ENCODE measurements around the gene GP1BA. TPM values are rescaled to one million over a fixed set of nuclear protein-coding genes. Genes with fewer than 3 reads are reported as not detected.

The GP1BA gene
- total RNA-seq, 1 donor from 2014 or later, result not detected

DNA sequence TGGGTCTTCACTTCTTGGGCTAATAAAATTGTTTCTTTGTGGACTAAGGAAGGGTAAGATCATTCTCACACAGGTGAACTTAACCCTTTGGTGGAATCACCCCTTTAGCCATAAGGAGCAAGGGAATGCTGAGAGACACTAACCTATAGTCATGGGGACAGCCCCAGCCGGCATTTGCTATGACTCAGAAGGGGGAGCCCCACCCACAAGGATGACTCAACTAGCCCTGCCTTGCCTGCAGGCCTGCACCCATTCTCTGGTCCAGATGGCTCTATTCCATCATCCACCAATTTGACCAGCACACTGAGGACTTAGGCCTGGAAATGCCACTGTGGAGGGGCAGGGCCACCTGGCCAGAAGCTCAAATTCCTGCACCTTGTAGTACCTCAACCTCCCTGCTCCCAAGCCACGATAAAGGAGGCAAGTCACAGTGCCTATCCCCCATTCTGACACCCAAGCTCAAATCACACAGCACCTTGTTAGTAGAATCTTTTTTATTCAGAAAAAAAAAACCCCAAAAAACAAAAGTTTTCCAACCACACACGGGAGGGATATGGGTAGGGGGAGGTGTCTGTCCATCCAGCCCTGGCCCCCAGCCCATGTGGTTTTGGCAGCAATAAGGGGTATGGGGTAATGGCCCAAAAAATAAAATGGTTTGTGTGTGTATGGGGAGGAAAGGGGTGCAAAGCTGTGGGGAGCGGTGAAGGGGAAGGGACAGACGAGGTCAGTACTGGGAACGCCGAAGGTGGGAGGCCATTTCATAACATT is 13.3 kb downstream of the GP1BA start:
- Mint-ChIP-seq H3K4me1 (ENCODE audit: unreplicated experiment) (peaks cover 39% of the 10 kb centered on the region), H3K27me3 (no peaks in the 10 kb centered on the region), H3K4me3 (peak overlapping the region; percentile 85), H3K36me3 (peaks cover 17% of the 10 kb centered on the region), H3K27ac (peak overlapping the region; percentile 97), H3K9me3 (no peaks in the 10 kb centered on the region)
- DNase-seq (ENCODE audit: extremely low spot score, unreplicated experiment), result no peak
- TF ChIP-seq, protein P1, sequence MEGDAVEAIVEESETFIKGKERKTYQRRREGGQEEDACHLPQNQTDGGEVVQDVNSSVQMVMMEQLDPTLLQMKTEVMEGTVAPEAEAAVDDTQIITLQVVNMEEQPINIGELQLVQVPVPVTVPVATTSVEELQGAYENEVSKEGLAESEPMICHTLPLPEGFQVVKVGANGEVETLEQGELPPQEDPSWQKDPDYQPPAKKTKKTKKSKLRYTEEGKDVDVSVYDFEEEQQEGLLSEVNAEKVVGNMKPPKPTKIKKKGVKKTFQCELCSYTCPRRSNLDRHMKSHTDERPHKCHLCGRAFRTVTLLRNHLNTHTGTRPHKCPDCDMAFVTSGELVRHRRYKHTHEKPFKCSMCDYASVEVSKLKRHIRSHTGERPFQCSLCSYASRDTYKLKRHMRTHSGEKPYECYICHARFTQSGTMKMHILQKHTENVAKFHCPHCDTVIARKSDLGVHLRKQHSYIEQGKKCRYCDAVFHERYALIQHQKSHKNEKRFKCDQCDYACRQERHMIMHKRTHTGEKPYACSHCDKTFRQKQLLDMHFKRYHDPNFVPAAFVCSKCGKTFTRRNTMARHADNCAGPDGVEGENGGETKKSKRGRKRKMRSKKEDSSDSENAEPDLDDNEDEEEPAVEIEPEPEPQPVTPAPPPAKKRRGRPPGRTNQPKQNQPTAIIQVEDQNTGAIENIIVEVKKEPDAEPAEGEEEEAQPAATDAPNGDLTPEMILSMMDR (conservative IDR thresholded peaks at IDR 0.05), result no peak

DNA sequence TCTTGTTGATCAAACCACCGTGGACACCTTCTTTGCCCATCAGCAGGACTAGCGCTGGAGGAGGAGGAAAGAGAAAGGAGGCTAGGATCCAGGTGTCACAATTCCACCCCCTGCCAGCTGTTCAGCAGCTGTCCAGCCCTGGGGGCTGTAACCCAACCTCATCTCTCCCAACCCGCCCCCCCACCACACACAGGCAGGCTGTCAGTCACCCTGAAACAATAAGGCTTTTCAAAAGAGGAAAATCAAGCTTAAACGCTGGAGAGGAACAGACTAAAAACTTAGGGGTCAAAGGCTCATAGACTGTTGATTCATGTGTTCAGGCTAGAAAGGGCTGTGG is 13.8 kb downstream of the GP1BA start:
- no peaks in the 10 kb centered on the region for H3K9me3 Mint-ChIP-seq
- H3K36me3 Mint-ChIP-seq, result peaks cover 17% of the 10 kb centered on the region
- peak overlapping the region; percentile 97 for H3K27ac Mint-ChIP-seq
- H3K27me3 Mint-ChIP-seq, result no peaks in the 10 kb centered on the region
- peaks cover 44% of the 10 kb centered on the region for H3K4me1 Mint-ChIP-seq (ENCODE audit: unreplicated experiment)
- TF ChIP-seq, protein P1 (conservative IDR thresholded peaks at IDR 0.05), result no peak
- H3K4me3 Mint-ChIP-seq, result peak overlapping the region; percentile 96
- DNase-seq (ENCODE audit: extremely low spot score, unreplicated experiment), result no peak

DNA sequence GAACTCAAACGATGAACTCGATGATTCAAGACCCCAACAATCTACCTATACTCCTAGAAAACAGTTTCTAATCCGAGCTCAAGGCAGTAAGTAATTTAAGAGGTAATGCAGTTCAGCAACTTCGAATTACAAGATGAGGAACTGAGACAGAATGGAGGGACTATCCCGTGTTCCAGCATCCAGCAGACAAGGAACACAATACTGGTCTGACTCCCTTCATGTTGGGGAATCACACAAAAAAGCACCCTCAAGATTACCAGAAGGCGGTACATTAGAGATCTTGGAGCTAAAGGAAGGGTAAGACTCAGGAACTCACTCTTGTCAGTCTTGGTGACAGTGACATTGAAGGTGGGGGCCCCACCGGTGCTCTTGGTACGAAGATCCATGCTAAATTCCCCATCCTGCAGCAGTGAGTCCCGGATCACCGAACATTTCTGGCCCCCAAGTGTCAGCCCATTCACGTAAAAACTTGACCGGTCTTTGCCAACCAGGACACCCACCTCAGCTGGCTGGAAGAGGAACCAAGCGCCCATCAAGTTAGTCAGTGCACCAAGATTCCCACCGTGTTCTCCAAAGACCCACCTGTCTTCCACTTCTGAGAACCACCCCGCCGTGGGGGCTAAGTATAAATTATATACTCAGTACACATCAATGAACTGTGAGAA is 14.4 kb downstream of the GP1BA start:
- DNase-seq (ENCODE audit: extremely low spot score, unreplicated experiment), result no peak
- Mint-ChIP-seq H3K4me1 (ENCODE audit: unreplicated experiment) (peaks cover 44% of the 10 kb centered on the region), H3K27ac (peak overlapping the region; percentile 87), H3K36me3 (peaks cover 17% of the 10 kb centered on the region), H3K27me3 (no peaks in the 10 kb centered on the region), H3K9me3 (no peaks in the 10 kb centered on the region), H3K4me3 (peak overlapping the region; percentile 96)
- TF ChIP-seq, protein P1 (conservative IDR thresholded peaks at IDR 0.05), result no peak

DNA sequence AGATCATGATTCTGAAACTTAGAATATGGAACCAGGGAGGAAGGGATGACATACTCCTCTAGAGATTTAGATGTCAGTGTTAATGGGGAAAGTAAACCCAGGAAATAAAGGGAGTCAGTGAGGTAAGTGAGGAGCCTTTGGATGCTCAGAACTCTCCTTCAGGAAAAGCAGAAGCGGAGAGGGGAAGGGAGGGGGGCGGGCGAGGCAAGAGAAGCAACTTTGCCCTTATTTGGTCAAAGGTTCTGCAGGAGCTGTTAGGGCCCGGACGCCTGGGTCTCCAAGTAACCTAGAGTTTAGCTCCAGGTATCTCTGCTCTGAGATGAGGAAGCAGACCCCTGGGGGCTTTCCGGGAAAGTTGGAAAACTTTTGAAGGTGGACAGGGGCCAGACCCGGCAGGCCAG is 14.9 kb downstream of the GP1BA start:
- no peaks in the 10 kb centered on the region for H3K27me3 Mint-ChIP-seq
- DNase-seq (ENCODE audit: extremely low spot score, unreplicated experiment), result no peak
- H3K4me3 Mint-ChIP-seq, result peak overlapping the region; percentile 96
- H3K27ac Mint-ChIP-seq, result peak overlapping the region; percentile 87
- no peaks in the 10 kb centered on the region for H3K9me3 Mint-ChIP-seq
- TF ChIP-seq, protein P1 (conservative IDR thresholded peaks at IDR 0.05), result no peak
- H3K4me1 Mint-ChIP-seq (ENCODE audit: unreplicated experiment), result peaks cover 38% of the 10 kb centered on the region
- H3K36me3 Mint-ChIP-seq, result peaks cover 13% of the 10 kb centered on the region

DNA sequence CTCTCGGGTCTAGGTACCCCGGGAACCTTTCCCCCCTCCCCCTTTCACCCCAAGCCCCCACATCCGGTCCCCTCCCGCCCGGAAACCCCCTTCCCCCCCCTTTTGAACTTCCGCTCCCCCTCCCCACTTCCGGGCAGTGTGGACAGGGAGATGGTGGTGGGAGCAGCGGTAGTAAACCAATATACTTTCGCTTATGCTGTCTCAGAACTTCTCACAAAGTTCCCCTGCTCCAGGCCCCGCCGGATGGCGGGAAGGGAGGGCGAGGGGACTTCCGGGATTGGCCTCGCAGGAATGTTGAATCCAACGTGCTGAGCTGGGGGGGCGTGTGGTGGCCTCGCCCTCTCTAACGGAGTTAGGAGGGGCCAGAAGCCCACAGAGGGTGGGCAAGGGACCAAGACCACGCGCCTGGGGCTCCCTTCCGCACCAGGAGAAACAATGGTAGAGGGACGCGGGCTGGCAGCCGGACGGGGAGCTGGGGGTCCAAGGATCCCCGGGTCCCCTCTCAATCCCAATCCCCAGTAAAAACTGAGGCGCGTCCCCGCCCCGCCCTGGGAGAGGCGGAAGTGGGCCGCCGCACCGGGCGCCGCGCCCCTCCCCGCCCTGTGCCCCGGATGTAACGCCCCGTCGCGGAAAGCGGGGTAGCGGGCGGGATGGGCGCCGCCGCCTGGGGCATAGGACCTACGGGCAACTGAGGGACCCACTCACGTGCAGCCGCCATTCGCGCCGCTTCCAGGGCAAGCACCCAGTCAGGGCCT is 15.5 kb downstream of the GP1BA start:
- Mint-ChIP-seq H3K4me1 (ENCODE audit: unreplicated experiment) (peaks cover 37% of the 10 kb centered on the region), H3K9me3 (no peaks in the 10 kb centered on the region), H3K27me3 (no peaks in the 10 kb centered on the region), H3K36me3 (peaks cover 13% of the 10 kb centered on the region), H3K27ac (peak overlapping the region; percentile 87), H3K4me3 (peak overlapping the region; percentile 96)
- TF ChIP-seq, protein P1 (conservative IDR thresholded peaks at IDR 0.05), result no peak
- DNase-seq (ENCODE audit: extremely low spot score, unreplicated experiment), result no peak

All from type B pancreatic cell (in vitro differentiated cells).